ENCODE data around the gene VPS13A. TPM values are rescaled to one million over a fixed set of nuclear protein-coding genes. Genes with fewer than 3 reads are reported as not detected.
"Not testable (repeated sequence)": the region's sequence is repeated elsewhere in the genome, so short reads cannot be mapped to it uniquely, and the experiment has no call there.

Gene VPS13A
- total RNA-seq, 2 donors from 2014 or later = 31.2 to 31.9 TPM

GRCh38 chr9:77177894-77178794 lies 810 bp downstream of the VPS13A start:
- intact Hi-C loops (cut with DNase I) = no loop called here
- peak; percentile 20 to 30 for ATAC-seq
- peak; percentile 54 for DNase-seq

DNA sequence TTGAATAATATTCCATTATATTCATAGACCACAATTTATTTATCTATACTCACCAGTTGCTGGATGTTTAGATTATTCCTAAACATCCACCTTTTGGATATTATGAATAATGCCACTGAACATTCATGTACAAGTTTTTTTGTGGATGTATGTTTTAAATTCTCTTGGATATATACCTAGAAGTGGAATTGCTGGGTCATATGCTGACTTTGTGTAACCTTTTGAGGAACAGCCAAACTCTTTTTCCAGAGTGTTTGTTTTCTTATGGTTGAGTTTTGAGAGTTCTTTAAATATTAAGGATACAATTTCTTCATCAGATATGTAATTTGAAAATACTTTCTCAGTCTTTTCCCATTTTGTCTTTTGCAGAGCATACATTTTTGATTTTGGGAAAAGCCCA lies 2.7 kb downstream of the VPS13A start:
- ATAC-seq (no peak), DNase-seq (no peak)

GRCh38 chr9:77183581-77183980 lies 6.2 kb downstream of the VPS13A start:
- DNase-seq (no peak), ATAC-seq (no peak)
- intact Hi-C loops (cut with DNase I) = no loop called here

More for the DNA sequence above, 2.7 kb downstream of the VPS13A start:
- intact Hi-C loops (cut with DNase I) = no loop called here

DNA sequence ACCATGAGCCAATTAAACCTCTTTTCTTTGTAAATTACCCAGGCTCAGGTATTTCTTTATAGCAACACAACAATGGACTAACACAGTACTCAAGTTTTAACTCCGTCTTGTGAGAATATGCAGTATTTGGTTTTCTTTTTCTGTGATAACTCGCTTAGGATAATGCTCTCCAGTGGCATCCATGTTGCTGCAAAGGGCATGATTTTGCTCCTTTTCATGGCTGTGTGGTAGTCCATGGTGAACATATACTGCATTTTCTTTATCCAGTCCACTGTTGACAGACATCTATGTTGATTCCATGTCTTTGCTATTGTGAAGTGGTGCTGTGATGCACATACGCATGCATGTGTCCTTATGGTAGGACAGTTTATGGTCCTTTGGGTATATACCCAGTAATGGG lies 10.9 kb downstream of the VPS13A start:
- intact Hi-C loops (cut with DNase I) = no loop called here
- DNase-seq (no peak), ATAC-seq (no peak)

- intact Hi-C loops (cut with DNase I) = no loop called here
- ATAC-seq (no peak), DNase-seq (no peak)
Observed at GRCh38 chr9:77194423-77194822, 17.1 kb downstream of the VPS13A start.

GRCh38 chr9:77210116-77210515 lies 32.8 kb downstream of the VPS13A start:
- ATAC-seq (no peak), DNase-seq (no peak)
- intact Hi-C loops (cut with DNase I) = no loop called here

DNA sequence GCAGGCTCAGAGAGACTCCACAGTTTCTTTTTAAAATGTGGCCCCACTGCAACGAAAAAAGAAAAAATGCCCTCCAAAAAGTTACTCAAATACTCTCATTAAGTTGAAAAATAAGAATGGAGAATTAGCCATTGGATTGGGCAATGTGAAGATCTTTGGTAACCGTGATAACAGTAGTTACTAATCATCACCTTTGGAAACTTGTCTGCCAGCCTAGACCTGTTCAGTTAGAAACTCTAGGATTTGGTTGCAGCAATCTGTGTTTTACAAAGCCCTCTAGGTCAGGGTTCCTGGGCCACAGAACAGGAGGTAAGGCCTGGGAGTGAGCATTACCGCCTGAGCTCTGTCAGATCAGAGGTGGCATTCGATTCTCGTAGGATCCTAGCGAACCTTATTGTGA lies 34.2 kb downstream of the VPS13A start:
- no peak for DNase-seq
- intact Hi-C loops (cut with DNase I) = no loop called here

DNA sequence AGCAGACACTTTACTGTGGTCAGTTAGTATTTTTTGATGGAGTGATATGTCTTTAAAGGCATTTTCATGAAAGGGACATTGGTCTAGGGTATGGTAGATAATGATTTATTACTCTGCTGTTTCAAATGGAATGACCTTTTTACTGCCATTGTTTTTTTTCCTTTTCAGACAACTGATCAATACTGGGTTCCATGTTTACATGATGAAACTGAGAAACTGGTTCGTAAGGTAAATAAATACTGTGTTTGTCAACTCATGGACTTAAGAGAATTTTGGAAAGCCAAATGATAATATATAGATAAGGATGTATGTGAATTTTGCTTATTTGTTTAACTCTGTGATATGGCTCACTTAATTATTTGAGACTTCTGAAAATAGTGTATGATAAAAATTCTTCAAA lies 35.5 kb downstream of the VPS13A start:
- no peak for ATAC-seq
- no peak for DNase-seq
- intact Hi-C loops (cut with DNase I) = no loop called here

More for the DNA sequence above, 34.2 kb downstream of the VPS13A start:
- no peak for ATAC-seq

DNA sequence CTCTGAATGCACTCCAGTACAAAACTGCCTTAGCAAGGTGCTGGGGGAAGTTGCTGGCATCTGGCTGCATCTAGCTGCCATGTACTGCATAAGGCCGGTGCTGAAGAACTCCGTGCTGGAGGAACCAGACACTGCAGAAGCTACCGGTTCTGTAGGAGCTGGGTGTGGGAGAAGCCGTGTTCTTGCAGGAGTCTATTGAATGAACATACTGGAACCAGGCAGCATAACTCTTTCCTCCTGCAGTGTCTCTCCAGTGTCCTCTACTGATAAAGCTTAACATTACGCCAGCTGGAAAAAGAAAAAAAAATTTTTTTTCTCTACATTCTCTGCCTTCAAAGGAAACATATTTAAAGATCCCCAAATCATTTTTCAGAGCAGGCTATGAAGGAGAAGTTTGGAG lies 38.5 kb downstream of the VPS13A start:
- intact Hi-C loops (cut with DNase I) = no loop called here
- DNase-seq (no peak), ATAC-seq (no peak)

DNA sequence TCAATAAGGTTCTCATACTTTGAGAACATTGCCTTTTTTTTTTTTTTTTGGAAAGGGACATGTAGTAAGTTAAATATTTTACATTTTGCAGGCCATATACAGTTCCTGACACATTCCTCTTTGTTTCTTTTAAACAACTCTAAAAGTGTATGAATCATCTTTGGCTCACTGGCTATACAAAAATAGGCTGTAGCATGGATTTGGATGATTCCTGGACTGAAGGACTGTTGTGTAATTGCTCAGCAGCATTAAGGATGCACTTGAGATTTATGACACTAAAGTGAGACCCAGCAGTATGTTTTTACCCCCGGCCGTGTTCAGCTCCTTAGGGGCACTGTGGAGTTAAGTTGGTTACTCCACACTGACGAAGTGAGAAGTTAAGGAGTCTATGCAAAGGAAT lies 41.3 kb downstream of the VPS13A start:
- ATAC-seq (peak in 1 of 2 donors; percentile 78), DNase-seq (no peak)
- intact Hi-C loops (cut with DNase I) = no loop called here

DNA sequence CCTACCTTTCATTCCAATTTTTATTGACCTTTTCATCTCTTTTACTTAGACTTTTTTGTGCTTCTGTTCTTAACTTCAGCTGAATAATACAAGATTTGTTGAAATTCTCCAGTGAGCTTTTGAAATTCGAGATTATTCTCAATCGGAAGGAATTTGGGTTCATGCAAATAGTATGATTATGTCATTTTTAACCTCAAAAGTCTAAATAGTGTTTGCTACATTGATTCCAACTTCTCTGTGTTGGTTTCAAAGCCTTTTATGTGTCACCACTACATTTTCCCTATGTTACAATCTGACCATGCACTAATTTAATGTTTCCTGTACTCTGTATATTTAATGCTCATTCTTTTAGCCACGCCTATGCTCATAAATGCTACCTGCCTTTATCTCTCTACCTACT lies 44.1 kb downstream of the VPS13A start:
- intact Hi-C loops (cut with DNase I) = no loop called here
- ATAC-seq (no peak), DNase-seq (no peak)

DNA sequence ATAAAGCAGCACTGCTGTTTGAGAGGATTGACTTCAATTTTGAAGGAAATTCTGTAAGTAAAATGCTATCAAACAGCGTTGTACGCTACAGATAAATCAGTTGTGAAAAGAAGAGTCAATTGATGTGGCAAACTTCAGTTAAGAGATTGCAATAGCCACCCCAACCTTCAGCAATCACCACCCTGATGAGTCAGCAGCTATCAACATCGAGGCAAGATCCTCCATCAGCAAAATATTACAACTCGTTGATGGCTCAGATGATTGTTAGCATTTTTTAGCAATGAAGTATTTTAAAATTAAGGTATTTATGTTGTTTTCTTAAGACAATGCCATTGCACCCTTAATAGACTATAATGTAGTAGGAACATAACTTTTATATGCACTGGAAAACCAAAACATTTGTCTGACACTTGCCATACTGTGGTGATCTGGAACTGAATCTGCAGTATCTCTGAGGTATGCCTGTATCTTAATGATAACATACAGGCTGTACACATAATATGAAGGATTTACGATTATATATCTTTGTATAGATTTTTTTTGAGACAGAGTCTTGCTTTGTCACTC lies 47.5 kb downstream of the VPS13A start:
- intact Hi-C loops (cut with DNase I) = no loop called here
- no peak for ATAC-seq
- no peak for DNase-seq

DNA sequence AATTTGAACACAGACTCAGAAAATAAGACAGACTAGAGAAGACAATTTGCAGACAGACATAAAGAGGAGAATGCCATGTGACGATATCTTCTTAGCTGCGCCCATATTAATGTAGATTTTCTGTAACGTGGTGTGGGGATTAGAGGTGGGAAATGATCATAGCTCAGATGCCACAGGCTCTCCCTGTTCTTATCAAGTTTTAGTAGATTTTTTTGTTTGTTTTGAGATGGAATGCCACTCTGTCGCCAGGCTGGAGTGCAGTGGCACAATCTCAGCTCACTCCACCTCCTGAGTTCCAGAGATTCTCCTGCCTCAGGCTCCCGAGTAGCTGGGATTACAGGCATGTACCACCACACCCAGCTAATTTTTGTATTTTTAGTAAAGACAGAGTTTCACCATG lies 59.4 kb downstream of the VPS13A start:
- no peak for ATAC-seq
- intact Hi-C loops (cut with DNase I) = no loop called here
- DNase-seq = no peak

DNA sequence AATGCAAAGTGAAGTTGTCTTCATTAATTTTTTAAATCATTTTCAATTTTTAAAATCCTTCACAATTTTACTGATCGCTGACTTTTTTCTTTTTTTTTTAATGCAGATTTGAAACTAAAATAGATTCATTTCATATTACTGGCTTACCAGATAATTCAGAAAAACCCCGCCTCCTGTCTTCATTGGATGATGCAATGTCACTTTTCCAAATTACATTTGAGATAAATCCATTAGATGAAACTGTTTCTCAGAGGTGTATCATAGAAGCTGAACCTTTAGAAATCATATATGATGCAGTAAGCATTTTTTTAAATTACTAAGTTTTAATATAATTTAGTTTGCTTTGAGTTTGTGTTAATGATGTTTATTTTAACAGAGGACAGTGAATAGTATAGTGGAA lies 60.6 kb downstream of the VPS13A start:
- intact Hi-C loops (cut with DNase I) = no loop called here
- ATAC-seq = no peak
- DNase-seq = no peak

- ATAC-seq (no peak), DNase-seq (no peak)
- intact Hi-C loops (cut with DNase I) = no loop called here
Observed at GRCh38 chr9:77251050-77251449, 73.7 kb downstream of the VPS13A start.

DNA sequence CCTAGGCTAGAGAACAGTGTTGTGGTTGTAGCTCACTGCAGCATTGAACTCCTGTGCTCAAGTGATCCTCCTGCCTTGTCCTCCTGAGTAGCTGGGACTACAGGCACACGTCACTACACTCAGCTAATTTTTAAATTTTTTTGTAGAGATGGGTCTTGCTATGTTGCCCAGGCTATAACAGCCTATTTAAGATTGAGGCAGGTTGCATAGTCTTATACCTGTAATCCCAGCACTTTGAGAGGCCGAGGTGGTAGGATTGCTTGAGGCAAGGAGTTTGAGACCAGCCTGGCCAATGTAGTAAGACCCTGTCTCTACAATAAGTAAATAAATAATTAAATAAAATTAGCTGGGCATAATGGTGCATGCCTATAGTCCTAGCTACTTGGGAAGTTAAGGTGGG lies 79.9 kb downstream of the VPS13A start:
- ATAC-seq (no peak), DNase-seq (no peak)
- intact Hi-C loops (cut with DNase I) = no loop called here

DNA sequence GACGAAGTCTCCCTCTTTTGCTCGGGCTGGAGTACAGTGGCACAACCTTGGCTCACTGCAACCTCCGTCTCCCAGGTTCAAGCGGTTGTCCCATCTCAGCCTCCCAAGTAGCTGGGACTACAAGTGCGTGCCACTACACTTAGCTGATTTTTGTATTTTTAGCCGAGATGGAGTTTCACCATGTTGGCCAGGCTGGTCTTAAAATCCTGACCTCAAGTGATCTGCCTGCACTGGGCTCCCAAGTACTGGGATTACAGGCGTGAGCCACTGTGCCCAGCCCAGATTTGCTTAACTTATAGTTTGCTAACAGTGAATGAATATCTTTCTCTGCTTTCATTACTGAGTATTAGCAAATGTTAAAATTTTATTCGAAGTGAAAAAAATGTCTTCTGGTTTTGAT lies 84.3 kb downstream of the VPS13A start:
- intact Hi-C loops (cut with DNase I) = no loop called here
- no peak for ATAC-seq
- DNase-seq = no peak

DNA sequence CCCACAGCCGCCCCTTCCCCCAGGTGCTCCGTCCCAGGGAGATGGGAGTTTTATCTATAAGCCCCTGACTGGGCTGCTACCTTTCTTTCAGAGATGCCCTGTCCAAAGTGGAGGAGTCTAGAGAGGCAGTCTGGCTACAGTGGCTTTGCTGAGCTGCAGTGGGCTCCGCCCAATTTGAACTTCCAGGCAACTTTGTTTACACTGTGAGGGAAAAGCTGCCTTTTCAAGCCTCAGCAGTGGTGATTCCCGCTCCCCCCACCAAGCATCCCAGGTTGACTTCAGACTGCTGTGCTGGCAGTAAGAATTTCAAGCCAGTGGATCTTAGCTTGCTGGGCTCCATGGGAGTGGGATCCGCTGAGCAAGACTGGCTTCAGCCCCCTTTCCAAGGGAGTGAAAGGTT lies 90.4 kb downstream of the VPS13A start:
- intact Hi-C loops (cut with DNase I); ATAC-seq; DNase-seq: not testable (repeated sequence)

- DNase-seq (no peak), ATAC-seq (no peak)
Observed at GRCh38 chr9:77271023-77271690, 93.8 kb downstream of the VPS13A start.

DNA sequence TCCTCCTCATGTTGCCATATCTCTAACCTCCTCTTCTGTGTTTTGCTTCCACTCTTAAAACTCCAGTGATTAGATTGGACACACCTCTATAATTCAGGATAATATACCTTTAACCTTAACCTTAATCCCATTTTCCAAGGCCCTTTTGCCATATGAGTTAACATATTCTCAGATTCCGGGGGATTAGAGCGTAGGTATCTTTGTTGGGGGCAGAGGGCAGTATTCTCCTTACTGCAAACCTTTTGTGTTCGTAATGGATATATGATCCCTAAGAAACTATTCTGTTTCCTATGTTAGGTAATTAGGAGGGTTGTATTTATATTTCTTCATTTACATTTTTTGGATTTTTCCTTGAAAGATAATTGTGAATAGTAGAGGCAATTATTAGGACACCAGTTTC lies 99.5 kb downstream of the VPS13A start:
- intact Hi-C loops (cut with DNase I) = no loop called here
- DNase-seq (no peak), ATAC-seq (no peak)

More at GRCh38 chr9:77271023-77271690, 93.8 kb downstream of the VPS13A start:
- intact Hi-C loops (cut with DNase I) = no loop called here
